ENCODE measurements around the gene CUX1. TPM values are rescaled to one million over a fixed set of nuclear protein-coding genes. Genes with fewer than 3 reads are reported as not detected.

The CUX1 gene
- total RNA-seq, 1 donor from 2014 or later = 18.3 TPM

DNA sequence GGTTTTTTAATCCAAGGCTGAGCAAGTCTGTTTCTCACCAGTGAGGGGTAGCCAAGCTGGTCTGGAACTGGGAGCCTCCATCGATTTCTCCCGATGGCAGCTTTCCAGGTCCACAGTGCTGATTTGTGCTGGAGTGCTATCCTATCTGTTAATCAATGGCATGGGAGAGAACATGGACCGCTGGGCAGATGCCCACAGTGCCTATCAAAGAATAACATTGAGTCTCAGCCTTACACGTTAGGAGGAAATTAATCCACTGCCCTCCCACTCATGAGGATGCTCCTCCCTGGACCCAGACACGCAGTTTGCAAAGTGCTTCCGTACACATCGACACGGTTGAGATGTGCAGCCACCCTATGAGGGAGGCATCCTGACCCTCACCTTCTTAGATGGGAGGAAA is 36.0 kb upstream of the CUX1 start:
- Histone ChIP-seq H3K9ac (ENCODE audit: low read depth in 1 of 3, low read length in 3 of 3) (no peak overlapping the region), H3K4me1 (ENCODE audit: control insufficient read depth in 3 of 3, insufficient read depth in 3 of 3, low read length in 3 of 3) (peaks cover 0 to 7% (median 0%) of the 10 kb centered on the region in 3 donors), H3K27me3 (ENCODE audit: control insufficient read depth in 3 of 3, insufficient read depth in 3 of 3, low read length in 3 of 3) (peaks cover under 1 to 13% (median 3%) of the 10 kb centered on the region in 3 donors), H3K4me3 (ENCODE audit: low read length in 3 of 3) (no peak overlapping the region), H3K36me3 (ENCODE audit: control insufficient read depth in 3 of 3, insufficient read depth in 3 of 3, low read length in 3 of 3) (no peaks in the 10 kb centered on the region), H3K27ac (ENCODE audit: low read depth, low read length) (no peak overlapping the region), H3K9me3 (ENCODE audit: control insufficient read depth in 3 of 3, low read length in 3 of 3) (no peaks in the 10 kb centered on the region)

DNA sequence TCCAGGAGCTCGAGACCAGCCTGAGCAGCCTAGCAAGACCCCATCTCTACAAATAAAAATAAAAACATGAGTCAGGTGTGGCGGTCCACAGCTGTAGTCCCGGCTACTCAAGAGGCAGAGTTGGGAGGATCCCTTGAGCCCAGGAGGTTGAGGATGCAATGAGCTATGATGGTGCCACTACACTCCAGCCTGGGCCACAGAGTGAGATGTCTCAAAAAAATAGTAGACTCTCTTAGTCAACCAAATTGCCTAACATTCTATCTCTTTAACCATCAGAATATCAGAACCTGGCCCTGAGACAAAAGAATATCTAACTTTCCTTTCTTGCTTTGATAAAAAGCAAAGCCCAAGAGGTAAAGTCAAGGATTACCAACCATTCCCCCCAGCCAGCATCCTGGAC is 35.0 kb upstream of the CUX1 start:
- peaks cover 0 to 7% (median 0%) of the 10 kb centered on the region in 3 donors for H3K27me3 ChIP-seq (ENCODE audit: control insufficient read depth in 3 of 3, insufficient read depth in 3 of 3, low read length in 3 of 3)
- no peaks in the 10 kb centered on the region for H3K36me3 ChIP-seq (ENCODE audit: control insufficient read depth in 3 of 3, insufficient read depth in 3 of 3, low read length in 3 of 3)
- H3K4me1 ChIP-seq (ENCODE audit: control insufficient read depth in 3 of 3, insufficient read depth in 3 of 3, low read length in 3 of 3) = peaks cover 0 to 7% (median 0%) of the 10 kb centered on the region in 3 donors
- no peaks in the 10 kb centered on the region for H3K9me3 ChIP-seq (ENCODE audit: control insufficient read depth in 3 of 3, low read length in 3 of 3)
- H3K27ac ChIP-seq (ENCODE audit: low read depth, low read length) = no peak overlapping the region
- no peak overlapping the region for H3K4me3 ChIP-seq (ENCODE audit: low read length in 3 of 3)
- no peak overlapping the region for H3K9ac ChIP-seq (ENCODE audit: low read depth in 1 of 3, low read length in 3 of 3)

DNA sequence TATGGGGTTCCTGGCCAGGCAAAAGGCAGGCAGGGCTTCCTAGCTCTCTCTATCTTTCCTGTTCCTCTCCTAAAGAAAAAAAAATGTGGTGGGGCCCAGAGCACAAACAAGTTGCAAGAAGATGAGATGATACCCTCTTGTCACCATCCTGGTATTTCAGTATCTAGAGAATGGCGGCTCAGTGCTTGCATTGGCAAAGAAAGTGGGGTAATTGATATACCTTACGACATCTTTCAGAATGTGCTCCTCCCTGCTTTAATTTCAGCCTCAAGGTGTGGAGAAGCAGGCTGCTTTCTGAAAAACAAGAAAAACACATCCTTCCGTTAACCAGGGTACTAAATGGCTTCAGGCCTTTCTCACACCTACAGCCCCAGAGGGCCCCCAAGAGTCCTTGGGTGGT is 34.5 kb upstream of the CUX1 start:
- Histone ChIP-seq H3K27me3 (ENCODE audit: control insufficient read depth in 3 of 3, insufficient read depth in 3 of 3, low read length in 3 of 3) (peaks cover 0 to 3% (median 0%) of the 10 kb centered on the region in 3 donors), H3K4me3 (ENCODE audit: low read length in 3 of 3) (no peak overlapping the region), H3K36me3 (ENCODE audit: control insufficient read depth in 3 of 3, insufficient read depth in 3 of 3, low read length in 3 of 3) (no peaks in the 10 kb centered on the region), H3K4me1 (ENCODE audit: control insufficient read depth in 3 of 3, insufficient read depth in 3 of 3, low read length in 3 of 3) (peaks cover 0 to 7% (median 0%) of the 10 kb centered on the region in 3 donors), H3K9ac (ENCODE audit: low read depth in 1 of 3, low read length in 3 of 3) (no peak overlapping the region), H3K27ac (ENCODE audit: low read depth, low read length) (no peak overlapping the region), H3K9me3 (ENCODE audit: control insufficient read depth in 3 of 3, low read length in 3 of 3) (no peaks in the 10 kb centered on the region)

DNA sequence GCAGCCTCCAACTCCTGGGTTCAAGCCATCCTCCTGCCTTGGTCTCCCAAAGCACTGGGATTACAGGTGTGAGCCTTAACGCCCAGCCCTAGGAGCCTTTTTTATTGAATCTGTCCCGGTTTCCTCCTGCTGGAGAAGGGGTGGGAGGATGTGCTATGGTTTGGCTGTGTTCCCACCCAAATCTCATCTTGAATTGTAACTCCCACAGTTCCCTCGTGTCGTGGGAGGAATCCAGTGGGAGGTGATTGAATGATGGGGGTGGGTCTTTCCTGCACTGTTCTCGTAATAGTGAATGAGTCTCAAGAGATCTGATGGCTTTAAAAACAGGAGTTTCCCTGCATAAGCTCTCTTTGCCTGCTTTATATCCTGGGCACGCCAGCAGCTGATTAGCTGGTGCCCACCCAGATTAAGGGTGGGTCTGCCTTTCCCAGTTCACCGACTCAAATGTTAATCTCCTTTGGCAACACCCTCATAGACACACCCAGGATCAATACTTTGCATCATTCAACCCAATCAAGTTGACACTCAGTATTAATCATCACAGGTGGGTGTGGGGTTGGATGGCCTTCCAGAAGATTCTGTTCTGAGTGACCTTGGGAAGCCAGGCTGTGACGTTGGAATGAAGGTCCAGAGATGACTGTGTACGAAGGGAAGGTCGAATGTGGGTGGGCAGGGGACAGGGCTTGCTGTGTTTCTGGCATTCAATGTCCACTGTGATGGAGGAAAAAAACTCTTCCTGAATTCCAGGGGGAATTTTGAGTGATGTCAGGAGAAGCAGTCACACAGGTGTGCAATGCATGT is 33.8 kb upstream of the CUX1 start:
- peaks cover 0 to 7% (median 0%) of the 10 kb centered on the region in 3 donors for H3K4me1 ChIP-seq (ENCODE audit: control insufficient read depth in 3 of 3, insufficient read depth in 3 of 3, low read length in 3 of 3)
- no peaks in the 10 kb centered on the region for H3K9me3 ChIP-seq (ENCODE audit: control insufficient read depth in 3 of 3, low read length in 3 of 3)
- H3K27ac ChIP-seq (ENCODE audit: low read depth, low read length) = no peak overlapping the region
- no peak overlapping the region for H3K9ac ChIP-seq (ENCODE audit: low read depth in 1 of 3, low read length in 3 of 3)
- peaks cover 0 to 3% (median 0%) of the 10 kb centered on the region in 3 donors for H3K27me3 ChIP-seq (ENCODE audit: control insufficient read depth in 3 of 3, insufficient read depth in 3 of 3, low read length in 3 of 3)
- H3K36me3 ChIP-seq (ENCODE audit: control insufficient read depth in 3 of 3, insufficient read depth in 3 of 3, low read length in 3 of 3) = no peaks in the 10 kb centered on the region
- H3K4me3 ChIP-seq (ENCODE audit: low read length in 3 of 3) = no peak overlapping the region

DNA sequence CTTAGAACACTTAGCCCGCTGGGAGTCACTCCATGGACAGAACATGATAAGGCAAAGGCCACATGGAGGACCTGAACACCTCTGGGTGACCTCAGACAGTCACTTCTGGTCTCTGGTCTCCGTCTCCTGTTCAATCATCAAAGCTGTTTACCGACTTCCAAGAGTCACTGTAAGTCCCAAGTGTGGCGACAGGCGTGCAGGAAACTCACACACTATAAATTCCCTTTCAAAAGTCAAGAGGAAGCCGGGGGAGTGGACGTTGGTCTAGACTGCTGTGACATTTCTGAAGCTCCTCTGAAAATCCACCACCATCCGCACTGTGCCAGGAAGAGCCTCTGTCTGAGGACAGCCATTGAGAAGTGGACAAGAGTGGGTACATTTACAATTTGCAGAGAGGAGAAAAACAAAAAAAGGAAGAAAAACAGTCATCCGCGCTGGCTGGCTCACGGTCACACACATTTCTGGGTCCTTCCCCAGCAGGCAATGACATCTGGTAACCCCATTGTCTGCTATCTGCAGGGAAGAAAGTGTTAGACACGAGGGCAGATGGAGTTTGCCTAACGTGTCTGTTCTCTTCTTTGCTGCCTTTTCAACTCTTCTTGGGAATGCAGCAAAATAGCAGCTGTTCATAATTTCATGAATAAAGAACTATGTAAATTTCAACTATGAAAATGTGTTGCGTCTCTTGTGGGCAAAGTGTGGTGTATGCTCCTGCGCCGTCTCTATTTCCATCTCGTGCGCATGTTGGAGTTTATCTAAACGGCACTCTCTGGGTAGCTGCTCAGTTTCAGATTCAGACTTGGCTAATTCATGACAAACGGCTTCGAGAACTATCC is 32.9 kb upstream of the CUX1 start:
- Histone ChIP-seq H3K4me1 (ENCODE audit: control insufficient read depth in 3 of 3, insufficient read depth in 3 of 3, low read length in 3 of 3) (peaks cover 0 to 7% (median 0%) of the 10 kb centered on the region in 3 donors), H3K27me3 (ENCODE audit: control insufficient read depth in 3 of 3, insufficient read depth in 3 of 3, low read length in 3 of 3) (peaks cover 0 to 3% (median 0%) of the 10 kb centered on the region in 3 donors), H3K4me3 (ENCODE audit: low read length in 3 of 3) (peak overlapping the region in 1 of 3 donors; percentile 37), H3K27ac (ENCODE audit: low read depth, low read length) (no peak overlapping the region), H3K9ac (ENCODE audit: low read depth in 1 of 3, low read length in 3 of 3) (no peak overlapping the region), H3K36me3 (ENCODE audit: control insufficient read depth in 3 of 3, insufficient read depth in 3 of 3, low read length in 3 of 3) (no peaks in the 10 kb centered on the region), H3K9me3 (ENCODE audit: control insufficient read depth in 3 of 3, low read length in 3 of 3) (no peaks in the 10 kb centered on the region)

DNA sequence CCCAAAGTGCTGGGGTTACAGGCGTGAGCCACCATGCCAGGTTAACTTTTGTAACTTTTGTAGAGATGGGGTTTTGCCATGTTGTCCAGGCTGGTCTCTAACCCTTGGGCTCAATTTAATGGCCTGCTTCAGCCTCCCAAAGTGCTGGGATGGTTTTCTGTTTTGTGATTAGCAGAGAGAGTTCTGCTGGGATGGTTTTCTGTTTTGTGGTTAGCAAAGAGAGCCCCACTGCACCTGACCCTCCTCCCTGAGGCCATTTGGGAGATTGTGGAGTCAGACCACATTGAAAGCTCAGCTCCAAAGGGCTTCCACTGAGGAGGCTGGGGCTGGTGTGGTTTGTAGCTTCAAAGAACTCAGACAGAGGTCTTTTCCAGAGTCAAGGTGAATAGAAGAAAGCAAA is 29.6 kb upstream of the CUX1 start:
- H3K4me3 ChIP-seq (ENCODE audit: low read length in 3 of 3) = no peak overlapping the region
- no peaks in the 10 kb centered on the region for H3K9me3 ChIP-seq (ENCODE audit: control insufficient read depth in 3 of 3, low read length in 3 of 3)
- peaks cover 0 to 7% (median 0%) of the 10 kb centered on the region in 3 donors for H3K4me1 ChIP-seq (ENCODE audit: control insufficient read depth in 3 of 3, insufficient read depth in 3 of 3, low read length in 3 of 3)
- no peak overlapping the region for H3K9ac ChIP-seq (ENCODE audit: low read depth in 1 of 3, low read length in 3 of 3)
- H3K36me3 ChIP-seq (ENCODE audit: control insufficient read depth in 3 of 3, insufficient read depth in 3 of 3, low read length in 3 of 3) = no peaks in the 10 kb centered on the region
- H3K27ac ChIP-seq (ENCODE audit: low read depth, low read length) = no peak overlapping the region
- no peaks in the 10 kb centered on the region for H3K27me3 ChIP-seq (ENCODE audit: control insufficient read depth in 3 of 3, insufficient read depth in 3 of 3, low read length in 3 of 3)

DNA sequence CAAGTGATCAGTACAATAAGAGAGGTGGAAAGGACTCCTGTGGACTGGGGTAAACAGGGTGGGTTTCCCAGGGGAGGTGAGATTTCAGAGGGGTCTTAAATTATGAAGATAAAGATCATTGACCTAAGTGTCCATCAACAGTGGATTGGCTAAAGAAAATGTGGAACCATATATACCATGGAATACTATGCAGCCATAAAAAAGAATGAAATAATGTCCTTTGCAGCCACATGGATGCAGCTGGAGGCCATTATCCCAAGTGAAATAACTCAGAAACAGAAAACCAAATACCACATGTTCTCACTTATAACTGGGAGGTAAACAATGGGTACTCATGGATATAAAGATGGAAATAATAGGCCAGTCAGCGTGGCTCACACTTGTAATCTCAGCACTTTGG is 28.9 kb upstream of the CUX1 start:
- Histone ChIP-seq H3K4me3 (ENCODE audit: low read length in 3 of 3) (no peak overlapping the region), H3K36me3 (ENCODE audit: control insufficient read depth in 3 of 3, insufficient read depth in 3 of 3, low read length in 3 of 3) (no peaks in the 10 kb centered on the region), H3K27me3 (ENCODE audit: control insufficient read depth in 3 of 3, insufficient read depth in 3 of 3, low read length in 3 of 3) (no peaks in the 10 kb centered on the region), H3K27ac (ENCODE audit: low read depth, low read length) (no peak overlapping the region), H3K9me3 (ENCODE audit: control insufficient read depth in 3 of 3, low read length in 3 of 3) (no peaks in the 10 kb centered on the region), H3K9ac (ENCODE audit: low read depth in 1 of 3, low read length in 3 of 3) (no peak overlapping the region), H3K4me1 (ENCODE audit: control insufficient read depth in 3 of 3, insufficient read depth in 3 of 3, low read length in 3 of 3) (peaks cover 0 to 7% (median 0%) of the 10 kb centered on the region in 3 donors)

DNA sequence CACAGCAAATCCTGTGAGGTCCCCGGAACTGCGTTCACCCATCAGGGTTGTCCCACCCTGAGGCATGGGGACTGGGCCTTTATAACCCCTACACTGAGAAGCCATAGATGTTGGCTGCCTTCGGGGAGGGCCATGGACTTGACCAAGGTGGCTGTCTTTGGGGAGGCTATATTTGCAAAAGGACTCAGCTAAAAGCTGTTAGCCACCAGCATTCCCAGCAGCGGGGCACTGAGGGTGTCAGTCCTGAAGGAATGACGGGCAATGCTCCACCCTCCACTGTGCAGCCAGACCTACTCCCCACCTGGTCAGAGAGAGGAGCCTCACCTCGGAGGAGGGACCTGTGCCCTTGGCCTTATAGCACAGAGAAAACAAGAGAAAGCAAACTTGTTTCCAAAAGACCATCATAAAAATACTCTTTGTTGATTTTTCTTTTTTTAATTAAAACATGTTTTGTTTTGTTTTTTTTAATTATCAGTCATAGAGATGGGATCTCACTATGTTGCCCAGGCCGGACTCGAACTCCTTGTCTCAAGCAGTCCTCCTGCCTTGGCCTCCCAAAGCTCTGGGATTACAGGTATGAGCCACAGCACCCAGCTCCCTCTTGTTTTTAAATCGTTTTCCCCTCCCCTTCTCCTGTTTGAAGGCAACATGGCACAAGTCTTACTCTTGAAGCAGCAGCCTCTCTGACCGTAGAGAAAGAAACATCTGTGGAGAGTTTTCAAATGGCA is 26.7 kb upstream of the CUX1 start:
- H3K27me3 ChIP-seq (ENCODE audit: control insufficient read depth in 3 of 3, insufficient read depth in 3 of 3, low read length in 3 of 3) = peaks cover 0 to 3% (median 0%) of the 10 kb centered on the region in 3 donors
- H3K27ac ChIP-seq (ENCODE audit: low read depth, low read length) = no peak overlapping the region
- H3K4me3 ChIP-seq (ENCODE audit: low read length in 3 of 3) = no peak overlapping the region
- no peaks in the 10 kb centered on the region for H3K36me3 ChIP-seq (ENCODE audit: control insufficient read depth in 3 of 3, insufficient read depth in 3 of 3, low read length in 3 of 3)
- H3K9ac ChIP-seq (ENCODE audit: low read depth in 1 of 3, low read length in 3 of 3) = no peak overlapping the region
- no peaks in the 10 kb centered on the region for H3K9me3 ChIP-seq (ENCODE audit: control insufficient read depth in 3 of 3, low read length in 3 of 3)
- H3K4me1 ChIP-seq (ENCODE audit: control insufficient read depth in 3 of 3, insufficient read depth in 3 of 3, low read length in 3 of 3) = no peaks in the 10 kb centered on the region

DNA sequence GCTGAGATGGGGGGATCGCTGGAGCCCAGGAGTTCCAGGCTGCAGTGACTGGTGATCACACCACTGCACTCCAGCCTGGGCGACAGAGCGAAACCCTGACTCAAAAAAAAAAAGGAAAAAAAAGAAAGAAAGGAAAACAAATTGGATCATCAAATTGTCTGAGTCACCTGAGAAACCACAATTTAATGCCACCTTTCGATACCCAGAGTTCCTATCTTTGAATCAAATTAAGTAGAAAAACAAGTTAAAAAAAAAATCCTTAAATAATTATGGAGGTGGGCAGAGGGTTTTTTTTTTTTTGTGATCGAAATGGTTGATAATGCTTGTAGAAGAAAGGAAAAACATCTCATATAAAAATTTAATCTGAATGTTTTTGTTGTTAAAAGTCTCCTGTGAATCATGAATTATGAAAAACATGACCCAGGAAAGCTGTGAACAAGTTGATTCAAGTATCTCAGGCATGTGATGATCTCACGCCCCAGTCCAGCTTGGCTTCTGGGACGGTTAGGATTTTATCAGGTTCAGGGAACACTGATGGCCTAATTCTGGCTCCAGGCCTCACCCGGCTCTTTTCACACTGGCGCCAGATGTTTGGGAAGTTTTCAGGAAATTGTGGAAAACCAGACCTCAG is 25.3 kb upstream of the CUX1 start:
- Histone ChIP-seq H3K9me3 (ENCODE audit: control insufficient read depth in 3 of 3, low read length in 3 of 3) (no peaks in the 10 kb centered on the region), H3K4me3 (ENCODE audit: low read length in 3 of 3) (no peak overlapping the region), H3K36me3 (ENCODE audit: control insufficient read depth in 3 of 3, insufficient read depth in 3 of 3, low read length in 3 of 3) (no peaks in the 10 kb centered on the region), H3K4me1 (ENCODE audit: control insufficient read depth in 3 of 3, insufficient read depth in 3 of 3, low read length in 3 of 3) (no peaks in the 10 kb centered on the region), H3K27ac (ENCODE audit: low read depth, low read length) (no peak overlapping the region), H3K9ac (ENCODE audit: low read depth in 1 of 3, low read length in 3 of 3) (no peak overlapping the region), H3K27me3 (ENCODE audit: control insufficient read depth in 3 of 3, insufficient read depth in 3 of 3, low read length in 3 of 3) (peaks cover 0 to 4% (median 0%) of the 10 kb centered on the region in 3 donors)

Data from skeletal muscle tissue (tissue), 4 donors.